Left renal cortex interstitium (tissue), 4 donors: ENCODE measurements around the gene LCT. TPM values are rescaled to one million over a fixed set of nuclear protein-coding genes. Genes with fewer than 3 reads are reported as not detected.
"Not testable (repeated sequence)": the region's sequence is repeated elsewhere in the genome, so short reads cannot be mapped to it uniquely, and the experiment has no call there.

Experiments
- DNase-seq, 4 donors: peaks; one replicate each; pipeline ENCODE4 v3.0.0-alpha.2; 2013; ENCODE audit warnings: low read depth in 4 of 4, low spot score in 2 of 4, missing footprints in 1 of 4
- polyA plus RNA-seq, 4 donors: library from polyadenylated mRNA; unstranded; fragments of 120-200 nt; gene quantifications; one replicate each; pipeline ENCODE4 v1.2.1, GENCODE V29; 2013; ENCODE audit not compliant: insufficient read length in 4 of 4

Gene LCT
- polyA plus RNA-seq, 4 donors, result 0.03 to 0.05 TPM; not detected in 2

DNA sequence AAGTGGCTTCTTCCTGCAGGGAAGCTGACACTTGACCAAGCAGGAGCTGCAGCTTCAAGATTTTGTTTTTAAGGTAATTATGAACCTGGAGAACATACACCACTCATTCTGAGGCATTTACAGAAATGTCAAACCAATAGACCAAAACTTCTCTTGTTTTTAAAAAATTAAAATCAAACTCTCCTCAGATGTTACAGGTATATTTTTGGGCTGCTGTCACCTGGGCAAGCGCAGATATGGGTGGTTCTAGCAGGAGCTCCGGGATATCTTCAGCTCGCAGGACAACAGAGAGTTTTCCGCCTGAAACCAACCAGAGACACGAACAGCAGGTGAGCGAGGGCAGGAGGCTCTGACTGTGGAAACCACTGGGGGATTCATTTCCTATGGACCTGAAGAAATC, 4.1 kb downstream of the LCT start:
- DNase-seq, result no peak

GRCh38 chr2:135831180-135831812, 5.7 kb downstream of the LCT start:
- no peak for DNase-seq

DNA sequence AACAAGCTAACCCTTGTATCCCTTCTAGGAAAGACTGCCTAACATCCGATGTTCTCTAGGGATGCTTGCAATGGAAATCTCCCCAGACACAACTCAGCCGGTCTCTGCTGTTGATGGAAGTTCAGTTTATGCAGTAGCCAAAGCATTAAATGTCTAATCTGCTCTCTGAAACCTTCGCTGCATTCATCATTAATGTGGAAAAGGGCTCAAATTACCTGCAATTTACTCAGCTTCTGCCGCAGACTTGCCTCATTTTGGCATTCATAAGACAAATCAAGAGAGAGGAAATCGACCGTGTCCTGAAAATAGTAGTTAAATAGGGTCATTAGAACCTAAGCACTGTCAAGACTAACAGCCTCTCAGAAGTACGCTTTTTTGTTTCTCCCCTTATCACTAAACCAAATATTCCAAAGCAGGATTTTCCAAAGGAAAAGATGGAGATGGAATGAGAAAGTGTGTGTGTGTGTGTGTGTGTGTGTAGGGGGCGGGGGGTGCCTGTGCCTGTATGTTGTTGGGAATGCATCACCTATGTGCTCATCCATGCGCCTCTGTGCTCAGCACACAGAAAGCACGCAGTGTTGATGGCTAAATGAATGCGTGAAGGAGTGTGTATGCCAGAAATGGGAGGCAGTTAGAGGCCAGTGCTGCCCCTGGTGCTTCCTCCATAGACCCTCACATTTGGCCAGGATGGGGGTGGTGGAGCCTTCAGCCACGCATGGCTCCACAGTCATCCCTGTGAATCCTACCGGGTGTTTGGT, 7.4 kb downstream of the LCT start:
- no peak for DNase-seq

DNA sequence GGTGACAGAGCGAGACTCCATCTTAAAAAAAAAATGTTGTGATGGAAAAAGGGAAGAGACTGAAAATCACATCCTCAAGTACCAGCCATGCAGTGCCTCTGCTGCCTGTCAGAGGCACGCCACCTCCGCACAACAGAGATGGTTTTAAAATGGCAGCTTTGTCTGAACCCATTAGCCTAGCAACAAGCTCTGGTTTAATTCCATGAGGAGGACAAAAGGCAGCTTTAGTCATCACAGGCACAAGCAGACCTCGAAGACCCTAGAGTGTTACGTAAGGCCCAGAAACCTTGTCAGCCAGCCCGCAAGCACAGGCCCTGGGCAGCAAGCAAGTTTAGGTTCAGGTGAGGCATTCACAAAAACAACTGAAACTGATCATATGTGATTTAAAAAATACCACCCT, 10.4 kb downstream of the LCT start:
- DNase-seq, result no peak

DNA sequence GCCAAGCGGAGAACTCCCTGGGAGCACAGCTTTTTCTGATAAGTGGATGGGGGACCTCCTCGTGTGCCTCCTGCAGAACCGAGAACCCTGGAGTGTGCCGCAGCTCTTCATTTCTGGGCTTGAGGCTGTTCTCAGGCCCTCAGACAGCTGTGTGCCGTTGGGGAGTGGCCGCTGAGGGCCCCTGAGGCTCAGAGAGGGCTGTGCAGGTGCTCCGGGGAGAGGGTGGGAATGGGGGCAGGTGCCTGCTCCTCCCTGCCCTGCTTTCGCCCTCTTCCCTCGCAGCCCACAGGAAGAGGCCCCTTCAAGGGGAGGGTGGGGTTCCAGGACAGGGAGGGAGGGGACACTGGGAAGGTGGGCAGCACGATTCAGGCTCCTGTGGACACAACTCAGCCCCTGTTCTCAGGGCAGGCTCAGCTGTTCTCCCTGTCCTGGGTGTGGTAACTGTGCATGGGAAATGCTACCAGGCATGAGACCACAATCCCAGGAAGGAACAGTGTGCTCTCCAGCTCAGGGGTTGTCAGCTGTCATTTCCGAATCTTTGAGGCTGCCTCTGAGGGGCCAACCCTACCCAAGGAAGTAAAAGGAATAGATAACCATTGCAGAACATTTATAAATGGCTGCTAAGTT, 11.3 kb downstream of the LCT start:
- no peak for DNase-seq

- DNase-seq, result no peak
Measured at GRCh38 chr2:135825131-135825530, 11.9 kb downstream of the LCT start.

DNA sequence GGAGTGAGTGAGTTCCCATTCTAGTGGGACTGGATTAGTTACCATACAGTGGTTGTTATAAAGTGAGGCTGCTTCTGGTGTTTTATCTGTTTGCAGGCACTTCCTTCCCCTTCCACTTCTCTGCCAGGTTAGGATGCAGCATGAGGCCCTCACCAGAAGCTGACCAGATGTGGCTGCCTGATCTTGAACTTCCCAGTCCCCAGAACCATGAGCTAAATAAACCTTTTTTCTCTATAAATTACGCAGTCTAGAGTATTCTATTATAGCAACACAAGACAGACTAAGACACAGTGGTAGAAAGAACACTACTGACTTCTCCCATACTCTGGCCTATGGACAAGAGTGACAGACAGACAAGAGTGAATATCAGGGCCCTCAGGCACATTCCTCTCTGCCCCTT, 14.1 kb downstream of the LCT start:
- no peak for DNase-seq

DNA sequence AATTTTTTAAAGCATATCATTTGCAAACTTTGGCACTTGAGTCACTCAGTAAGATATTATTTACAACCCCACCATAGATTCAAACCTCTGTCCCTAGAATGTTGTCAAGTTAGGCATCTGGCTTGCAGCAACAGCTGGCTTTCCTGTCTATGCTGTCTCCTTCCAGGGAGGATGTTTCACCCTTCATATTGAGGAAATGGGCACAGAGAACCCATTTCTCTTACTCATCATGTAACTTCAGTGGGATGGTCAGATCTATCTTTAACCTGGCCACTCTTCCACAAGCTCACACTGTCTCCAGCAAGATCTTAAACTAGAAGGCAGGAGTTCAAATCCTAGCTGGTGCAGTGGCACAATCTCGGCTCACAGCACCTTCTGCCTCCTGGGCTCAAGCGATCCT, 15.8 kb downstream of the LCT start:
- DNase-seq, result no peak

GRCh38 chr2:135820003-135820618, 16.9 kb downstream of the LCT start:
- no peak for DNase-seq

- no peak for DNase-seq
Measured at GRCh38 chr2:135818937-135819610, 17.9 kb downstream of the LCT start.

- no peak for DNase-seq
Measured at GRCh38 chr2:135817951-135818350, 19.0 kb downstream of the LCT start.

DNA sequence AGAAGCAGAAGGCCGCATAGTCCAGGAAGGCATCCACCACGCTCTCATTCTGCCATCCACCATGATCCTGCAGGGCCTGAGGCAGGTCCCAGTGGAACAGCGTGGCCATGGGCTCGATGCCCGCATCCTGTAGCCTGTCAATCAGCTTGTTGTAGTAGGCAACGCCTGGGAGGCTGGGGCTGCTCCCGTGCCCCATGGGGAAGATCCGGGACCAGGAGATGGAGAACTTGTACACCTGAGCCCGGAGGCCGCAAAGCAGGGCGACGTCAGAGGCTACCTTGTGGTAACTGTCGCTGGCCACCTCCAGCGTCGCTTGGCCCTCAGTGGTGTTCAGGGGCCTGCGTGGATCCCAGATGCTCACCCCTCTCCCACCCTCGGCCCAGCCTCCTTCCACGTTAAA, 19.5 kb downstream of the LCT start:
- DNase-seq, result no peak

GRCh38 chr2:135815269-135815668, 21.7 kb downstream of the LCT start:
- DNase-seq, result no peak

DNA sequence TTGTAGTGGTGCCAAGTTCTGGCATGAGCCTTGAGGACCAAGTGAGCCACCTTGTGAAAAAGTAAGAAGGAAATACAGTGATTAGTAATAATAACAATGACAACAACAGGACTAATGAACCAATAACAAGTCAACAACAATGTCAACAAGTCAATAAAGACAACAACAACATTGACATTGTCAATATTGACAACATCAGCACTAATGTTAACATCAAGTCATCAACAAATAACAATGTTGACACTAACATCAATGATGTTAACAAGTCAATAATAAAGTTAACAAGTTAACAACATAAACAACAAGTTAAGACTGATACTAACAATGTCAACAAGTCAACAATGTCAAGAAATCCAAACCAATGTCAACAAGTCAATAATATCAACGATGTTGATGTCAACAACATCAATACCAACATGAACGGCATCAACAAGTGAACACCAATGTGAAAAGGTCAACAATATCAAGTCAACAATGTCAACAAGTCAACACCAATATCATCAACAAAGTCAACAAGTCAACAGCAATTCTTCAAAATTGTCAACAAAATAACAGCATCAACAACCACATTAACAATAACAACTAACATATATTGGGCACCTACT, 24.0 kb downstream of the LCT start:
- no peak for DNase-seq

DNA sequence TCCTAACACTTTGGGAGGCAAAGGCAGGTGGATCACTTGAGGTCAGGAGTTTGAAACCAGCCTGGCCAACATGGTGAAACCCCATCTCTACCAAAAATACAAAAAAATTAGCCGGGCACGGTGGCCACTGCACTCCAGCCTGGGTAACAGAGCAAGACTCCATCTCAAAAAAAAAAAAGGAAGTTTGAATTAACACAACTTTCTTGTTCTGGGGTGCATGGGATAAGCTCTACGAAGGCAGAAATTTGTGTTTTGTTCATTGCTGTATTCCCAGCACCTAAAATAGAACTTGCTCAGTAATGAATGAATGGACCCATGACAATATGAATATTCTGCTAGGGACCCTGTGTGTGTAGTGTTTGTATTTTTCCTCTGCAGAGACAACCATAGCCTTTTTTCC, 29.1 kb downstream of the LCT start:
- DNase-seq, result not testable (repeated sequence)

DNA sequence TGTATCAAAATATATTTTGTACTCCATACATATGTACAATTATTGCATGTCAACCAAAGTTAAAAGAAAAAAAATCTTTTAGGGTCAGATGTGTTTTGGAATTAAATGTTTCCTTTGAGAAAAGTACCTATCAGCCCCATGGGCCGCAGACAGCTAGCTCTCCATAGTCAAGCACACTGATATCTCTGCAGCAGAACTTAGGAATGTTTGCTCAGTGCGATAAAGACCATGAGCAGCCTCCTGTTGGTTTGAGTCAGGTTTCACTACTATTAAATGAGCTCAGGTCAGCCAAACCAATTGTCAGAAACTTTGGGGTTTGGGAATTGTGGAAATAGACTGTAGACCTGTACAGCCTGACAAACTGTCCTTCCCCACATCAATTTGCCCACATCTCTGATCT, 33.7 kb downstream of the LCT start:
- no peak for DNase-seq

DNA sequence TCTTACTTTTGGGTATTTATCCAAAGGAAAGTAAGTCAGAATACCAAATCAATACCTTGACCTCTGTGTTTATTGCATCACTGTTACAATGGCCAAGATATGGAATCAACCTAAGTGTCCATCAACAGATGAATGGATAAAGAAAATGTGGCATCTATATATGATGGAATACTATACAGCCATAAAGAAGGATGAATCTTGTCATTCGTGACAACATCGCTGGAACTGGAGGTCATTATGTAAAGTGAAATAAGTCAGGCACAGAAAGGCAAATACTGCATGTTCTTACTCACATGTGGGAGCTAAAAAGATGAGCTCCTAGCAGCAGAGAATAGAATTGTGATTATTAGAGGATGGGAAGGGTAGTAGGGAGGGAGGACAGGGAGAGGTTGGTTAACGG, 34.6 kb downstream of the LCT start:
- no peak for DNase-seq

GRCh38 chr2:135800513-135801460, 36.2 kb downstream of the LCT start:
- DNase-seq, result no peak

GRCh38 chr2:135799738-135800137, 37.2 kb downstream of the LCT start:
- no peak for DNase-seq

DNA sequence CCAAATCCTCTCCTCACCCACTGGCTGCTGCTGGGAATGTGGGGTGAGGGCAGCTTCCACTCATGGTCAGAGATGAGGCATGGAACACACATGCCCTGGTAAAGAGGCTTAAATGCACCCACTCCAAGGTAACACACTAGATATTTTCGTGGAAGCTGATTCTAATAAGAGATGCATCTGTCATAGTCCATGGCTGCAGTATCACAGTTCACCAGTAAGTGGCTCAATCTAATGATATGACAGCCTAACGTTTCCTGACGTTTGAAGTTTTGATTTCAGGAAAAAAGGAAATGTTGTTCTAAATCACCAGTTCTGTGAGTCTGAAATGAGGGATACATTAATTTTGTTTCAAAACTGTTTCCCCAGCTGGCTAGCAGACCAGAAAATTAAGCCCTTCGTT, 38.2 kb downstream of the LCT start:
- no peak for DNase-seq
